ENCODE measurements around the gene CD52. TPM values are rescaled to one million over a fixed set of nuclear protein-coding genes. Genes with fewer than 3 reads are reported as not detected.

The CD52 gene, protein sequence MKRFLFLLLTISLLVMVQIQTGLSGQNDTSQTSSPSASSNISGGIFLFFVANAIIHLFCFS
- total RNA-seq = 3.3 TPM
- 17.0 TPM for polyA plus RNA-seq

DNA sequence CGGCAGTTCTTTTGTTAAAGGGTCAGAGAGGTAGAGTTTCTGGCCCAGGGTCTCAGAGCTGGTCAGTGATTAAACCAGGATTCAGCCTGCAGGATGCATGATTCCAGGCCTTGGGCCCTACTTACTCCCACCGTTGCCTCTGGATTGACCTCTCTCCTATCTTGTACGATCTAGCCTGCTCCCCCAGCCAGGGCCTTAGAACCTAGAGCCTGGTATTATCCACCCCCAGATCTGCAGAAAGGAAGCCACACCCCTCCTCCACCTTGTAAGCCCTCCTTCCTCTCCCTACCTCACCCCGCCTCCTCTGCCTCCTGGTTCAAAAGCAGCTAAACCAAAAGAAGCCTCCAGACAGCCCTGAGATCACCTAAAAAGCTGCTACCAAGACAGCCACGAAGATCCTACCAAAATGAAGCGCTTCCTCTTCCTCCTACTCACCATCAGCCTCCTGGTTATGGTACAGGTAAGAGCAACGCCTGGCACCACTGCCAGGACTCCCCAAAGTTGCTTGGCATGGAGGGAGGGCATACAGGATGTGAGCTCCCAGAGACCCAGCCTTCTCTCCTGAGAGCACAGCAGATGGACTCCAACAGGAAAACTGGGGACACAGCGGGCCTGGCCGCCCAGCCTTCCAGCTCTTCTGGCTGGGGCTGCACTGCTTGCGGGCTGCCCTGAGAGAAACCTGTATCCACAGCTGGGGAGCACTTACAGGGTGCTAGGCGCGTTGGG lies at the start of gene CD52:
TSS of gene CD52 (plus strand) at position 347 of the 726 bp plus-strand sequence. CDS start at position 407, 60 bp downstream.
- no peak for DNase-seq (ENCODE audit: extremely low spot score)
- Histone ChIP-seq H3K4me3 (ENCODE audit: low read depth, low read length) (peak within 1 kb of the TSS; percentile 16), H3K4me1 (ENCODE audit: insufficient read depth) (no peaks in the 10 kb centered on the region), H3K36me3 (ENCODE audit: insufficient read depth) (no peaks in the 10 kb centered on the region), H3K27ac (ENCODE audit: low read depth) (no peak within 1 kb of the TSS)
- WGBS = 65% methylated on average over 12 of the region's 12 CpGs

GRCh38 chr1:26268290-26269197 lies 49.2 kb upstream of the CD52 start:
- DNase-seq (ENCODE audit: extremely low spot score) = no peak
- 95% methylated on average over 9 of the region's 9 CpGs for WGBS
- H3K4me1 ChIP-seq (ENCODE audit: insufficient read depth) = no peaks in the 10 kb centered on the region
- H3K36me3 ChIP-seq (ENCODE audit: insufficient read depth) = peaks cover 4% of the 10 kb centered on the region
- no peak overlapping the region for H3K27ac ChIP-seq (ENCODE audit: low read depth)
- H3K4me3 ChIP-seq (ENCODE audit: low read depth, low read length) = no peak overlapping the region

DNA sequence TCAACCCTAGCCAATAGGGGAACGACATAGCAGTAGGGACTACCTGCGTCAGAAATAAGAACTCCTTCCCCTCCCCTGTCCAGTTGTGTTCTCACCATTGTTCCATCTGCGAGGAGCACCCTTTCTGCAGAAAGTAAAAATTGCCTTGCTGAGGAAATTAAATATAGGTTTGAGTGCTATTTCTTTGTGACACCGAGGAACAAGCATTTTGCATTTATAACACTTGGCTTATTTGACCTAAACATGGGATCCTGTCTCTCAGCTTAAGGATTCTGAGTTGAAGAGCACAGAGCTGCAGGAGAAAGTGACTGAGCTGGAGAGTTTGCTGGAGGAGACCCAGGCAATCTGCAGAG lies 48.6 kb upstream of the CD52 start:
- Histone ChIP-seq H3K4me1 (ENCODE audit: insufficient read depth) (no peaks in the 10 kb centered on the region), H3K27ac (ENCODE audit: low read depth) (no peak overlapping the region), H3K4me3 (ENCODE audit: low read depth, low read length) (no peak overlapping the region), H3K36me3 (ENCODE audit: insufficient read depth) (peaks cover 4% of the 10 kb centered on the region)
- no peak for DNase-seq (ENCODE audit: extremely low spot score)
- 98% methylated on average over 4 of the region's 4 CpGs for WGBS

GRCh38 chr1:26274801-26275425 lies 42.8 kb upstream of the CD52 start:
- H3K36me3 ChIP-seq (ENCODE audit: insufficient read depth) = no peaks in the 10 kb centered on the region
- peak overlapping the region; percentile 6 for H3K27ac ChIP-seq (ENCODE audit: low read depth)
- H3K4me3 ChIP-seq (ENCODE audit: low read depth, low read length) = no peak overlapping the region
- DNase-seq (ENCODE audit: extremely low spot score) = no peak
- H3K4me1 ChIP-seq (ENCODE audit: insufficient read depth) = no peaks in the 10 kb centered on the region
- 80% methylated on average over 11 of the region's 11 CpGs for WGBS

- H3K4me1 ChIP-seq (ENCODE audit: insufficient read depth) = no peaks in the 10 kb centered on the region
- H3K4me3 ChIP-seq (ENCODE audit: low read depth, low read length) = no peak overlapping the region
- peak; percentile 35 for DNase-seq (ENCODE audit: extremely low spot score)
- WGBS = 8% methylated on average over 3 of the region's 3 CpGs
- no peaks in the 10 kb centered on the region for H3K36me3 ChIP-seq (ENCODE audit: insufficient read depth)
- H3K27ac ChIP-seq (ENCODE audit: low read depth) = peak overlapping the region; percentile 25
Measured at GRCh38 chr1:26275580-26276431, 42.0 kb upstream of the CD52 start.

GRCh38 chr1:26276432-26276838 lies 41.3 kb upstream of the CD52 start:
- H3K36me3 ChIP-seq (ENCODE audit: insufficient read depth) = no peaks in the 10 kb centered on the region
- H3K4me1 ChIP-seq (ENCODE audit: insufficient read depth) = no peaks in the 10 kb centered on the region
- no peak for DNase-seq (ENCODE audit: extremely low spot score)
- no peak overlapping the region for H3K4me3 ChIP-seq (ENCODE audit: low read depth, low read length)
- 71% methylated on average over 2 of the region's 2 CpGs for WGBS
- H3K27ac ChIP-seq (ENCODE audit: low read depth) = no peak overlapping the region

DNA sequence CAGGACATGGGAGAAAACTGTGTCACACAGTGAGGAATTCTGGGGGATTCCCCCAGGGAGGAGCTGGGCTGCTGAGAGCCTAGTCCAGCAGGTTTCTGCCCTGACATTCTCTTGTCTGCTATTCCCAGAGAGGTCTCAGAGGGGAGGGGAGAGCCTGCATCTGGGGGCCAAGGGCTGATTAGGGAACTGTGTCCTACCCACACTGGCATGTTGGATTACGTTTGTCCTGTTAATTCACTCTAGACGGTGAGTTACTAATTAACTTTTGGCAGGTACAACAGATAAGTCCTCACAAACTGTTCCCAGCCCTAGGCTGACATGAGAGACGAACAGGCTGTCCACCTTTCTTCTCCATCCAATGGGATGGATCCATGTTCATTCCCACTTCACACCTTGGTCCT lies 40.5 kb upstream of the CD52 start:
- Histone ChIP-seq H3K4me1 (ENCODE audit: insufficient read depth) (no peaks in the 10 kb centered on the region), H3K27ac (ENCODE audit: low read depth) (peak overlapping the region; percentile 40), H3K36me3 (ENCODE audit: insufficient read depth) (no peaks in the 10 kb centered on the region), H3K4me3 (ENCODE audit: low read depth, low read length) (no peak overlapping the region)
- WGBS = 75% methylated on average over 3 of the region's 3 CpGs
- DNase-seq (ENCODE audit: extremely low spot score) = no peak

- no peaks in the 10 kb centered on the region for H3K36me3 ChIP-seq (ENCODE audit: insufficient read depth)
- 79% methylated on average over 1 of the region's 1 CpG for WGBS
- no peak overlapping the region for H3K4me3 ChIP-seq (ENCODE audit: low read depth, low read length)
- H3K27ac ChIP-seq (ENCODE audit: low read depth) = peak overlapping the region; percentile 40
- no peaks in the 10 kb centered on the region for H3K4me1 ChIP-seq (ENCODE audit: insufficient read depth)
- DNase-seq (ENCODE audit: extremely low spot score) = no peak
Measured at GRCh38 chr1:26277719-26278118, 40.0 kb upstream of the CD52 start.

GRCh38 chr1:26278303-26278702 lies 39.5 kb upstream of the CD52 start:
- Histone ChIP-seq H3K36me3 (ENCODE audit: insufficient read depth) (no peaks in the 10 kb centered on the region), H3K27ac (ENCODE audit: low read depth) (peak overlapping the region; percentile 98), H3K4me3 (ENCODE audit: low read depth, low read length) (no peak overlapping the region), H3K4me1 (ENCODE audit: insufficient read depth) (no peaks in the 10 kb centered on the region)
- WGBS = 30% methylated on average over 4 of the region's 4 CpGs
- DNase-seq (ENCODE audit: extremely low spot score) = peak; percentile 67

DNA sequence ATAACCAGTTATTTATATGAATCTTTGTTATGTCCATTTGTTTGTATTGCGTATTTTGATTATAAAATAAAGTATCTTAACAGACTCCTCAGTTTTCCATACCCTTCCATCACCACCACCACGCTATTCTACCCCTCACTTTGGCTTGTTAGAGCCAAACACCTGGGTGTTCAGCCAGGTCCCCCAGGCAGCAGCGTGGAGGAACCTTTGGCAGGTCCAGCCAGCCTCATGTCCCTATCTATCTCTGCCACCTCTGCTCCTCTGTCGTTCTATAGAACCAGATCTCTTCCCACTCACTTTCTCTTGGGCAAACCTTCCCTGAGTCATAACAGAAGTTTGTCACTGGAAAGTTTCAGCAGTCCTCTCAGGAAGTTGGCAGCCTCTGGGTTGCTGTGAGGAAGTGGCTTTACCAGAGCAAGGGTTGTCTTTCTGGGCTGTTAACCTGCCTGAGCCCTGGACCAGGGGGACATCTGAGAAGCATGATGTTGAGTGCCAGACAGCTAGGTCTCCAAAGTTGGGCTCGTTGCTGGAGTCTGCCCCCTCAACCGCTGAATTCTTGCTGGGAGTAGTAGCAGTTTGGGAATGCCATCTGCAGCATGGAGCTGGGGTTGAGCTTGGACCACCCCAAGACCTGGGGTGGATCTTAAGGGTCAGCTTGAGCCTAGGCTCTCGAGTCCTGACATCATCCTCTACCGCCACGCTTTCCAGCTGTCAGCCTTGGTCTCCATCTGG lies 38.9 kb upstream of the CD52 start:
- peak; percentile 32 for DNase-seq (ENCODE audit: extremely low spot score)
- WGBS = 31% methylated on average over 9 of the region's 9 CpGs
- Histone ChIP-seq H3K36me3 (ENCODE audit: insufficient read depth) (no peaks in the 10 kb centered on the region), H3K4me3 (ENCODE audit: low read depth, low read length) (peak overlapping the region; percentile 80), H3K27ac (ENCODE audit: low read depth) (peak overlapping the region; percentile 98), H3K4me1 (ENCODE audit: insufficient read depth) (no peaks in the 10 kb centered on the region)

DNA sequence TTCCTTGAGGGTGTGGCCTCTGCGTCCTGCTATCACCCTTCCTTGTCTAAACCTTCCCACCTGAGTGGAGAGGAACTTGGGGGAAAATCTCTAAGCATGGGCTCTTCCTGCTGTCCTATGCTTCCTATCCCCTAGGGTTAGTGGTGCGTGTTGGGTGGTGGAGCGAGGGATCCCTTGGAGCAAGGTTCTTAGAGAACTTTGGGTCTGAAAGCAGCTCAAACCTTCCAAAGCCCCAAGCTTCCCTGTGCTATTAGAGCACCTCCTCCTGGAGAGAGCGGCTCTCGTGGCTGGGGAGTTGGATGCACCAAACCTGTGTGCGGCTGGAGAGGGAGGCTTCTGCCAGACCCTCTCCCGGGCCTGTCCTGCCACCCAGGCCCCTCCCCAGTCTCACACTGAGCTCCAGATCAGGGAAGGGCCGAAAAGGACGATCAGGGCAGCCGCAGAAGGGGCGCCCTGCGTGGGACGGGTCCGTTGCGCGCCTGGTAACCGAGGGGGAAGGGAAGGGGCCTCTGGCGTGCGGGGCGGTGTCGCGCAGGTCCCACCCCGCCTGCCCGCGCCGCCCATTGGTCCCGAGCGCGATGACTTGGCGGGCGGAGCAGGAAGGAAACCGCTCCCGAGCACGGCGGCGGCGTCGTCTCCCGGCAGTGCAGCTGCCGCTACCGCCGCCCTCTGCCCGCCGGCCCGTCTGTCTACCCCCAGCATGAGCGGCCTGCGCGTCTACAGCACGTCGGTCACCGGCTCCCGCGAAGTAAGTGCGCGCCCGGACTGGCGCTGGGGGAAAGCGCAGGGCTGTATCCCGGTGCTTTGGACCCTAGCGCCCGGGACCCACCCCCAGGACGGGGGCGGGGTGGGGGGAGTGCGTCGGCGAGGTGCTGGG lies 38.1 kb upstream of the CD52 start, which contains the start of gene SH3BGRL3:
TSS of gene SH3BGRL3 (plus strand) at position 631 of the 877 bp plus-strand sequence. CDS start at position 701, 70 bp downstream.
- peak within 1 kb of the TSS; percentile 98 for H3K27ac ChIP-seq (ENCODE audit: low read depth)
- DNase-seq (ENCODE audit: extremely low spot score) = peak; percentile 31
- under 1% methylated on average over 66 of the region's 66 CpGs for WGBS
- H3K36me3 ChIP-seq (ENCODE audit: insufficient read depth) = no peaks in the 10 kb centered on the region
- peak within 1 kb of the TSS; percentile 80 for H3K4me3 ChIP-seq (ENCODE audit: low read depth, low read length)
- H3K4me1 ChIP-seq (ENCODE audit: insufficient read depth) = no peaks in the 10 kb centered on the region
